GM19324 (cell line): ENCODE results near the gene KIAA1549.

ENCODE experiments used
- ATAC-seq: cut with Tn5 transposase; IDR thresholded peaks from one replicate; pipeline ENCODE4 v1.9.1; 2021; ENCODE audit warnings: mild to moderate bottlenecking, moderate library complexity; ENCODE audit not compliant: unreplicated experiment, low FRiP score

The KIAA1549 gene

GRCh38 chr7:138916275-138916674 lies 64.9 kb downstream of the KIAA1549 start:
- no peak for ATAC-seq

GRCh38 chr7:138913783-138914182 lies 67.4 kb downstream of the KIAA1549 start:
- no peak for ATAC-seq

GRCh38 chr7:138911007-138911406 lies 70.2 kb downstream of the KIAA1549 start:
- no peak for ATAC-seq

GRCh38 chr7:138907850-138908249 lies 73.3 kb downstream of the KIAA1549 start:
- no peak for ATAC-seq

- no peak for ATAC-seq
Observed at GRCh38 chr7:138907201-138907847, 73.9 kb downstream of the KIAA1549 start.

GRCh38 chr7:138903859-138904435 lies 77.2 kb downstream of the KIAA1549 start:
- no peak for ATAC-seq

GRCh38 chr7:138903186-138903820 lies 77.9 kb downstream of the KIAA1549 start:
- no peak for ATAC-seq

GRCh38 chr7:138902161-138902560 lies 79.0 kb downstream of the KIAA1549 start:
- ATAC-seq = no peak

GRCh38 chr7:138900035-138900828 lies 81.0 kb downstream of the KIAA1549 start:
- ATAC-seq = no peak

GRCh38 chr7:138898802-138899201 lies 82.4 kb downstream of the KIAA1549 start:
- no peak for ATAC-seq

GRCh38 chr7:138898255-138898654 lies 82.9 kb downstream of the KIAA1549 start:
- ATAC-seq = no peak

GRCh38 chr7:138895679-138896078 lies 85.5 kb downstream of the KIAA1549 start:
- ATAC-seq = no peak

- no peak for ATAC-seq
Observed at GRCh38 chr7:138893258-138893657, 87.9 kb downstream of the KIAA1549 start.

- no peak for ATAC-seq
Observed at GRCh38 chr7:138892812-138893211, 88.4 kb downstream of the KIAA1549 start.

- ATAC-seq = no peak
Observed at GRCh38 chr7:138892006-138892630, 89.1 kb downstream of the KIAA1549 start.

- ATAC-seq = no peak
Observed at GRCh38 chr7:138891446-138891810, 89.8 kb downstream of the KIAA1549 start.

- ATAC-seq = no peak
Observed at GRCh38 chr7:138890499-138891445, 90.4 kb downstream of the KIAA1549 start.

GRCh38 chr7:138889582-138890498 lies 91.3 kb downstream of the KIAA1549 start:
- no peak for ATAC-seq
